NT2/D1 (cell line): Measurements from ENCODE around the gene CD44.

ENCODE experiments used
- DNase-seq: peaks from one replicate; pipeline ENCODE4 v3.0.0-alpha.2; 2011; ENCODE audit warnings: low read depth, low spot score
- H3K27me3 ChIP-seq: 2 replicates; pipeline ENCODE4 v1.6.0; 2011; ENCODE audit warnings: mild to moderate bottlenecking; ENCODE audit not compliant: insufficient read length, insufficient read depth
- H3K36me3 ChIP-seq: 2 replicates; pipeline ENCODE4 v1.6.1; 2011; ENCODE audit warnings: mild to moderate bottlenecking, low read length, mixed read lengths; ENCODE audit not compliant: insufficient read depth, insufficient read length
- H3K4me1 ChIP-seq: 2 replicates; pipeline ENCODE4 v1.5.1; 2011; ENCODE audit not compliant: insufficient read depth, insufficient read length
- H3K4me3 ChIP-seq: 2 replicates; pipeline ENCODE4 v1.5.1; 2011; ENCODE audit warnings: low read depth; ENCODE audit not compliant: insufficient read length
- H3K9ac ChIP-seq: 2 replicates; pipeline ENCODE4 v1.6.0; 2011; ENCODE audit warnings: low read depth; ENCODE audit not compliant: insufficient read length
- H3K9me3 ChIP-seq: 2 replicates; pipeline ENCODE4 v1.5.1; 2011; ENCODE audit warnings: mild to moderate bottlenecking, low read length; ENCODE audit not compliant: insufficient read depth
- SUZ12 ChIP-seq: IDR thresholded peaks from 2 replicates; pipeline ENCODE4 v1.6.1; 2011; ENCODE audit not compliant: insufficient read length, insufficient read depth; ENCODE audit errors: extremely low read depth
- YY1 ChIP-seq: IDR thresholded peaks from 2 replicates; pipeline ENCODE4 v1.6.1; 2011; ENCODE audit not compliant: insufficient read length, insufficient read depth
- ZNF274 ChIP-seq: IDR thresholded peaks from 2 replicates; pipeline ENCODE4 v1.6.1; 2011; ENCODE audit warnings: mild to moderate bottlenecking, low read depth, low read length

The CD44 gene

DNA sequence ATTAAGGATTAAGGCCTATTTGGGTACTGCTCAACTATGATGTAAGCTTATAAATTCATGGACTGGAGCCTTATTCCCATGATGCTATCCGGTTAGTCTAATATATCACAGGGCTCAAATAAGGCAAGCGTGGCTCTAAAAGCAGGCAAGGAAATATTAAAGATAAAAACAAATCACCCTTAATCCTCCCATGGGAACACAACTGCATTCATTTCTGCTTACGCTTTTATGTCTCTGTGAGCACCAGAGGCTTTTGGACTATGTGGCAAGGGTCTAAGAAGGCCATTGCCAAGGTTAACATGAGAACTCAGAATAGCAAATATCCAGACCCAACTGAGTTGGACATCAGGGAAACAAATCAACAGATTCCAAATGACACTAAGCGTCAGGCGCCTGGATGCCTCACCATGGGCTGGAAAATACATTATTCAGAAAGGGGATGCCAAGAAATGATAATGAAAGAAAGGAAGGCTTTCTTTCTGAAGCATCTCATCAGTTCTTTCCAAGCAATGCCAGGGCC, 142.3 kb downstream of the CD44 start:
- no peak overlapping the region for H3K9ac ChIP-seq
- no peaks in the 10 kb centered on the region for H3K36me3 ChIP-seq
- H3K4me3 ChIP-seq = no peak overlapping the region
- TF ChIP-seq ZNF274 = no peak
- TF ChIP-seq SUZ12 = no peak
- no peak for TF ChIP-seq YY1
- no peaks in the 10 kb centered on the region for H3K27me3 ChIP-seq
- no peaks in the 10 kb centered on the region for H3K4me1 ChIP-seq
- H3K9me3 ChIP-seq = no peaks in the 10 kb centered on the region
- no peak for DNase-seq
